HepG2 (cell line): ENCODE results near the gene SLC35F6. TPM values are rescaled to one million over a fixed set of nuclear protein-coding genes. Genes with fewer than 3 reads are reported as not detected.

ENCODE experiments used
- AGO1 ChIP-seq: fragments of 200-400 bp; formaldehyde crosslinking; IDR thresholded peaks from 2 replicates; pipeline ENCODE4 v1.6.1; 2017; ENCODE audit warnings: mild to moderate bottlenecking, low read depth, low read length, moderate library complexity; ENCODE audit not compliant: poor library complexity, severe bottlenecking
- AHDC1 ChIP-seq: sonication (generic); formaldehyde crosslinking; IDR thresholded peaks from 2 replicates; pipeline ENCODE4 v1.5.1; 2020; ENCODE audit warnings: mild to moderate bottlenecking, missing genetic modification reagents, borderline replicate concordance
- ESRRA ChIP-seq: sonication (generic); formaldehyde crosslinking; IDR thresholded peaks from 2 replicates; pipeline ENCODE4 v1.5.1; 2020; ENCODE audit warnings: mild to moderate bottlenecking, low read depth, missing genetic modification reagents
- GABPB1 ChIP-seq: IDR thresholded peaks from 2 replicates; pipeline ENCODE4 v1.6.1; 2016; ENCODE audit warnings: mild to moderate bottlenecking, missing genetic modification reagents, moderate library complexity, missing compliant biosample characterization
- HIC2 ChIP-seq: sonication (generic); formaldehyde crosslinking; IDR thresholded peaks from 2 replicates; pipeline ENCODE4 v1.9.0; 2022; ENCODE audit warnings: low read depth, missing genetic modification reagents
- ISX ChIP-seq: sonication (generic); formaldehyde crosslinking; conservative IDR thresholded peaks from 2 replicates; pipeline ENCODE4 v1.5.0; 2020; ENCODE audit warnings: missing genetic modification reagents
- MIXL1 ChIP-seq: IDR thresholded peaks from 2 replicates; pipeline ENCODE4 v1.6.1; 2016
- NCOA5 ChIP-seq: sonication (generic); formaldehyde crosslinking; IDR thresholded peaks from 2 replicates; pipeline ENCODE4 v1.4.0; 2020; ENCODE audit warnings: missing genetic modification reagents
- RBFOX2 ChIP-seq: fragments of 200-400 bp; formaldehyde crosslinking; IDR thresholded peaks from 2 replicates; pipeline ENCODE4 v1.6.1; 2017; ENCODE audit warnings: low read depth, mild to moderate bottlenecking, low read length
- SCMH1 ChIP-seq: sonication (generic); formaldehyde crosslinking; IDR thresholded peaks from 2 replicates; pipeline ENCODE4 v1.9.0; 2021; ENCODE audit warnings: missing genetic modification reagents, mild to moderate bottlenecking, borderline replicate concordance
- SP2 ChIP-seq: sonication (generic); formaldehyde crosslinking; IDR thresholded peaks from 2 replicates; pipeline ENCODE4 v1.5.1; 2020; ENCODE audit warnings: mild to moderate bottlenecking, missing genetic modification reagents
- ZNF234 ChIP-seq: sonication (generic); formaldehyde crosslinking; conservative IDR thresholded peaks from 2 replicates; pipeline ENCODE4 v1.5.1; 2020; ENCODE audit warnings: mild to moderate bottlenecking, missing genetic modification reagents
- ZNF263 ChIP-seq: sonication (generic); formaldehyde crosslinking; IDR thresholded peaks from 2 replicates; pipeline ENCODE4 v1.4.0; 2020; ENCODE audit warnings: missing genetic modification reagents
- ZNF282 ChIP-seq: fragments of 450-650 bp; IDR thresholded peaks from 2 replicates; pipeline ENCODE4 v1.6.1; 2018; ENCODE audit not compliant: partially characterized antibody
- ZNF547 ChIP-seq: sonication (generic); formaldehyde crosslinking; IDR thresholded peaks from 2 replicates; pipeline ENCODE4 v1.5.1; 2020; ENCODE audit warnings: mild to moderate bottlenecking, missing genetic modification reagents
- ZNF574 ChIP-seq: sonication (generic); formaldehyde crosslinking; IDR thresholded peaks from 2 replicates; pipeline ENCODE4 v1.4.0; 2020; ENCODE audit warnings: missing genetic modification reagents
- ZNF619 ChIP-seq: sonication (generic); formaldehyde crosslinking; IDR thresholded peaks from 2 replicates; pipeline ENCODE4 v1.4.0; 2020; ENCODE audit warnings: mild to moderate bottlenecking, missing genetic modification reagents
- ZNF775 ChIP-seq: sonication (generic); formaldehyde crosslinking; IDR thresholded peaks from 2 replicates; pipeline ENCODE4 v1.4.0; 2020; ENCODE audit warnings: missing genetic modification reagents, mild to moderate bottlenecking, moderate library complexity, borderline replicate concordance
- polyA plus RNA-seq, 8 experiments: library from polyadenylated mRNA; depleted of rRNA in 3 of 8; stranded (reverse) in 7 of 8; unstranded in 1 of 8; fragments of >200 nt; fragmentation: Illumina TruSeq in 4 of 8; extraction: Trizol in 4 of 8; gene quantifications; 2 replicates each; pipeline versions ENCODE4 v1.2.1 to v1.2.3, GENCODE V29; 2011 to 2016; ENCODE audit warnings: low read depth in 4 of 8, missing spikeins in 1 of 8, mixed read lengths in 1 of 8; ENCODE audit not compliant: insufficient read depth in 1 of 8
- total RNA-seq, 5 experiments: library from RNA; depleted of rRNA; stranded (reverse); fragments of >200 nt; fragmentation: Illumina TruSeq; extraction: Trizol; gene quantifications; 2 replicates each; pipeline ENCODE4 v1.2.3, GENCODE V29; 2016; ENCODE audit warnings: low read depth in 1 of 5

The SLC35F6 gene
- total and polyA plus RNA-seq, 2 of the 13 experiments (the other 11 are each of a cell fraction or from before 2014, with no cell fraction given) = 15.2 to 21.2 TPM

- TF ChIP-seq AHDC1 (CRISPR knock-in tag) (no peak), AGO1 (peak; percentile 23), ZNF574 (CRISPR knock-in tag) (peak; percentile 85), ZNF547 (CRISPR knock-in tag) (peak; percentile 96), SP2 (peak; percentile 99), HIC2 (CRISPR knock-in tag) (peak; percentile 43; the same call in 1 of the 2 replicates), ZNF619 (CRISPR knock-in tag) (0 out of 2 replicates have a peak, but pooled peaks have one; percentile 62), ZNF234 (CRISPR knock-in tag) (no peak; the same call in none of the 2 replicates), ZNF282 (no peak), MIXL1 (CRISPR knock-in tag) (peak; percentile 84), ESRRA (CRISPR knock-in tag) (peak; percentile 85; the same call in 1 of the 2 replicates), ZNF775 (CRISPR knock-in tag) (peak; percentile 95; the same call in 1 of the 2 replicates), ISX (CRISPR knock-in tag) (peak; percentile 98), GABPB1 (CRISPR knock-in tag) (peak; percentile 68), ZNF263 (CRISPR knock-in tag) (peak; percentile 79), SCMH1 (no peak), NCOA5 (no peak), RBFOX2 (peak; percentile 85)
Observed at GRCh38 chr2:26785431-26786206, 21.5 kb downstream of the SLC35F6 start, which contains the start of gene CENPA (continued).
